Fibroblast of lung (primary cell): ENCODE measurements around the gene ACR. TPM values are rescaled to one million over a fixed set of nuclear protein-coding genes. Genes with fewer than 3 reads are reported as not detected.

Experiments
- DNase-seq, 2 donors: peaks; one replicate each; pipeline versions ENCODE4 v3.0.0 to v3.0.0-alpha.2; 2010; ENCODE audit warnings: low read depth in 2 of 2
- H2AFZ ChIP-seq: 2 replicates; pipeline ENCODE4 v1.5.1; 2012; ENCODE audit warnings: low read length, control low read depth, inconsistent platforms
- H3K27ac ChIP-seq: 2 replicates; pipeline ENCODE4 v1.5.1; 2011; ENCODE audit warnings: low read length, control low read depth; ENCODE audit not compliant: insufficient read depth
- H3K27me3 ChIP-seq: 2 replicates; pipeline ENCODE4 v1.5.1; 2011; ENCODE audit warnings: mild to moderate bottlenecking, low read length; ENCODE audit not compliant: control insufficient read depth, insufficient read depth
- H3K36me3 ChIP-seq: 2 replicates; pipeline ENCODE4 v1.5.1; 2011; ENCODE audit warnings: low read length; ENCODE audit not compliant: control insufficient read depth, insufficient read depth
- H3K4me1 ChIP-seq: 2 replicates; pipeline ENCODE4 v1.5.1; 2011; ENCODE audit warnings: low read length; ENCODE audit not compliant: control insufficient read depth, insufficient read depth; ENCODE audit errors: extremely low read depth
- H3K4me2 ChIP-seq: 2 replicates; pipeline ENCODE4 v1.5.1; 2011; ENCODE audit warnings: low read length, control low read depth; ENCODE audit not compliant: insufficient read depth; ENCODE audit errors: extremely low read depth
- H3K4me3 ChIP-seq, 4 experiments: fragments of 200-600 bp in 1 of 4; sonication (generic) in 1 of 4; replicated peaks in 1 of 4; 2 replicates each; pipeline ENCODE4 v1.5.1; 2011 to 2016; ENCODE audit warnings: low read length in 4 of 4, low read depth in 3 of 4, mild to moderate bottlenecking in 3 of 4, control low read depth in 2 of 4, inconsistent platforms in 1 of 4, mixed read lengths in 1 of 4; ENCODE audit not compliant: insufficient read depth in 1 of 4; ENCODE audit errors: control extremely low read depth in 1 of 4
- H3K79me2 ChIP-seq: 2 replicates; pipeline ENCODE4 v1.5.1; 2012; ENCODE audit warnings: mild to moderate bottlenecking, low read length, inconsistent platforms; ENCODE audit not compliant: control insufficient read depth, insufficient read depth
- H3K9ac ChIP-seq: 2 replicates; pipeline ENCODE4 v1.5.1; 2011; ENCODE audit warnings: mild to moderate bottlenecking, low read length, control low read depth; ENCODE audit not compliant: insufficient read depth
- H3K9me3 ChIP-seq: 2 replicates; pipeline ENCODE4 v1.5.1; 2012; ENCODE audit warnings: low read depth, low read length; ENCODE audit not compliant: control insufficient read depth, insufficient read depth
- H4K20me1 ChIP-seq: 2 replicates; pipeline ENCODE4 v1.5.1; 2011; ENCODE audit warnings: low read length; ENCODE audit not compliant: control insufficient read depth, insufficient read depth; ENCODE audit errors: extremely low read depth
- CTCF ChIP-seq, 2 donors: IDR thresholded peaks in 1 of 2; conservative IDR thresholded peaks in 1 of 2; 1 replicate in 1 of 2; 2 replicates in 1 of 2; pipeline ENCODE4 v1.5.1; 2011 to 2012; ENCODE audit warnings: low read length in 2 of 2, control low read depth in 1 of 2, inconsistent platforms in 1 of 2, low read depth in 1 of 2, mild to moderate bottlenecking in 1 of 2
- EZH2 ChIP-seq: IDR thresholded peaks from 2 replicates; pipeline ENCODE4 v1.5.1; 2012; ENCODE audit warnings: low read length, control low read depth, mild to moderate bottlenecking; ENCODE audit errors: missing control alignments
- polyA plus RNA-seq, 2 donors: library from polyadenylated mRNA; depleted of rRNA in 1 of 2; stranded (reverse) in 1 of 2; unstranded in 1 of 2; fragments of >200 nt; gene quantifications; 2 replicates each; pipeline ENCODE4 v1.2.1, GENCODE V29; 2011 to 2012; ENCODE audit warnings: missing spikeins in 1 of 2
- total RNA-seq: library from RNA; depleted of rRNA; stranded (reverse); fragments of >200 nt; gene quantifications from 2 replicates; pipeline ENCODE4 v1.2.1, GENCODE V29; 2014

Gene ACR
- total and polyA plus RNA-seq, 2 donors (not counting 1 experiment from before 2014, with no cell fraction given), result not detected

DNA sequence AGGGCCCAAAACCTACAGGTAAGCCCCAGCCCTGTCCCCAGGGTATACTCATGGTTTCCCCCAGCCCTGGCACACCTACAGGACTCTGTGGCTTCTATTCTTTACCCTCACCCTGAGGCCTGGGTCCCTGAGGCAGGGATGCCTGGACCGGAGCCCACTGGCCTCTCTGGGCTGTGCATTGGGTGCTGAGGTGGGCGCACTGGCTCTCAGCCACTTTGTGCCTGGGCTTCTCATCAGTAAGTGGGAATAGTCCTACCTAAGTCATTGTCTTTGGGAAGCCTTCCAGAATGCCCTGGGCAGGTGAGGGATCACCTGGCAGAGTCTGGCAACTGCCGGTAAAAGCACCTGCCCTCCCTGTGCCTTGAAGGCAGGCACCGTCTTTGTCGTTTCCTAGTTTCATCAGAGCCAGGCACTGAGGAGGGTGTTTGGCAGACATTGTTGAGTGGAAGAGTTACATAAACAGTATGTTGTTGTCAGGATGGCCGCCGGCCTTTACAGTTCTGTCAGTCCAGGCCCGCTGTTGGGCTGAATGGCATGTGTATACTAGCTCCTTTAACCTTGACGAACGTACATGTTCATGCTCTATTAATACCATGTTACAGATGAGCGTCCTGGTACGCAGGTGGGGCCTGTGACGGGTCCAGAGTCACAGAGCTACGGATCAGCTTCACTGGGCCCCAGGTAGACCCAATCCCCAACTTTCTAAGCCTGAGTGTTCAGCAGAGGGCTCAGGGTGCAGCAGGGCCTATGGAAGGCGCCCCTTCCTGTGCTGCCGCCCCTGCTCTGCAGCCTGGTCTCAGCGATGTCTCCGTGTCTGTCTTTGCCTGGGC, 42.4 kb upstream of the ACR start:
- Histone ChIP-seq H3K27me3 (no peaks in the 10 kb centered on the region), H2AFZ (no peak overlapping the region), H3K4me1 (no peaks in the 10 kb centered on the region), H3K27ac (no peak overlapping the region), H3K9me3 (no peaks in the 10 kb centered on the region), H3K4me3 (no peak overlapping the region), H3K9ac (no peak overlapping the region), H3K36me3 (no peaks in the 10 kb centered on the region), H3K4me2 (no peak overlapping the region), H3K79me2 (no peaks in the 10 kb centered on the region), H4K20me1 (no peaks in the 10 kb centered on the region)
- no peak for TF ChIP-seq EZH2
- TF ChIP-seq CTCF (conservative IDR thresholded peaks at IDR 0.05 in 1 of 2, IDR thresholded peaks at IDR 0.05 in 1 of 2; ENCODE audit: low read depth in 1 of 2, low read length in 2 of 2), result no peak
- no peak for DNase-seq

DNA sequence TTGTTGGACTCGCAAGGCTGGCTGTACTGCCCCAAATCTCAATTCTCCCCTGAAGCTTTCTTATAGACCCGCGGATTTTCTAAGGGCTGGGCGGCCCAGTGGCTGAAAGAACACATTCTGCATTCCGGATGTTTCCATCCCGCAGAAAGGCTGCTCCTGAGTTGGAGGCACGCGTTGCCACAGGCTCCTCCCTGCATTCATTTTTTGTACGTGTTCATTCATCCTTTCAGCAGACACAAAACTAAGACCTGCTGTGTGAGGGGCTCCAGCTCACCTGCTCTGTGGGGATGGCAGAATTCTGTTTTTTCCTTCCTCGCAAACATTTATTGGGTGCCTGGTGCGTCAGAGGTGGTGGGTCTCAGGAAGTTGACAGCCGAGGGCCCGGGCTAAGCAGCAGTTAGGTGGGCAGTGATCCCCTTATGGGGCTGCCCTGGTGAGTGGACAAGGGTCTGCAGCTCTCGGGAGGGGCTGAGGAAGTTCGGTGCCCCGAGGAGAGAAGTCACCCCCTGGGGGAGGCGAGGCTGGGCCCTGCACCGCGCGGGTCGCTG, 41.7 kb upstream of the ACR start:
- no peak overlapping the region for H2AFZ ChIP-seq
- no peak for DNase-seq
- H3K79me2 ChIP-seq, result no peaks in the 10 kb centered on the region
- no peaks in the 10 kb centered on the region for H3K36me3 ChIP-seq
- no peak overlapping the region for H3K27ac ChIP-seq
- H3K4me3 ChIP-seq, result no peak overlapping the region
- no peaks in the 10 kb centered on the region for H3K9me3 ChIP-seq
- TF ChIP-seq CTCF (conservative IDR thresholded peaks at IDR 0.05 in 1 of 2, IDR thresholded peaks at IDR 0.05 in 1 of 2; ENCODE audit: low read depth in 1 of 2, low read length in 2 of 2) (no peak), EZH2 (no peak)
- H3K9ac ChIP-seq, result no peak overlapping the region
- no peaks in the 10 kb centered on the region for H4K20me1 ChIP-seq
- no peak overlapping the region for H3K4me2 ChIP-seq
- no peaks in the 10 kb centered on the region for H3K27me3 ChIP-seq
- H3K4me1 ChIP-seq, result no peaks in the 10 kb centered on the region

GRCh38 chr22:50696799-50697561, 41.0 kb upstream of the ACR start:
- Histone ChIP-seq H3K36me3 (no peaks in the 10 kb centered on the region), H2AFZ (no peak overlapping the region), H3K4me3 (peak overlapping the region in 1 of 4 experiments; percentile 52), H3K9me3 (no peaks in the 10 kb centered on the region), H3K79me2 (no peaks in the 10 kb centered on the region), H3K9ac (no peak overlapping the region), H3K27me3 (no peaks in the 10 kb centered on the region), H3K4me2 (no peak overlapping the region), H4K20me1 (no peaks in the 10 kb centered on the region), H3K27ac (no peak overlapping the region), H3K4me1 (no peaks in the 10 kb centered on the region)
- TF ChIP-seq CTCF (conservative IDR thresholded peaks at IDR 0.05 in 1 of 2, IDR thresholded peaks at IDR 0.05 in 1 of 2; ENCODE audit: low read depth in 1 of 2, low read length in 2 of 2) (peak; percentile 49 to 53), EZH2 (no peak)
- peak in 1 of 2 donors; percentile 11 for DNase-seq
